Retinal pigment epithelial cell (primary cell): ENCODE results near the gene ADORA2A.
A peak's percentile ranks its signal among the peaks of the same experiment; 100 is the strongest.

Experiments
- DNase-seq: peaks from one replicate; pipeline ENCODE4 v3.0.0-alpha.2; 2010; ENCODE audit warnings: low read depth
- H3K4me3 ChIP-seq: 2 replicates; pipeline ENCODE4 v1.5.1; 2011; ENCODE audit warnings: mild to moderate bottlenecking, low read length, control low read depth, moderate library complexity
- TF ChIP-seq, protein P1 (sequence below): conservative IDR thresholded peaks from 2 replicates; pipeline ENCODE4 v1.5.1; 2011; ENCODE audit warnings: low read depth, low read length, control low read depth, inconsistent platforms

Gene ADORA2A

DNA sequence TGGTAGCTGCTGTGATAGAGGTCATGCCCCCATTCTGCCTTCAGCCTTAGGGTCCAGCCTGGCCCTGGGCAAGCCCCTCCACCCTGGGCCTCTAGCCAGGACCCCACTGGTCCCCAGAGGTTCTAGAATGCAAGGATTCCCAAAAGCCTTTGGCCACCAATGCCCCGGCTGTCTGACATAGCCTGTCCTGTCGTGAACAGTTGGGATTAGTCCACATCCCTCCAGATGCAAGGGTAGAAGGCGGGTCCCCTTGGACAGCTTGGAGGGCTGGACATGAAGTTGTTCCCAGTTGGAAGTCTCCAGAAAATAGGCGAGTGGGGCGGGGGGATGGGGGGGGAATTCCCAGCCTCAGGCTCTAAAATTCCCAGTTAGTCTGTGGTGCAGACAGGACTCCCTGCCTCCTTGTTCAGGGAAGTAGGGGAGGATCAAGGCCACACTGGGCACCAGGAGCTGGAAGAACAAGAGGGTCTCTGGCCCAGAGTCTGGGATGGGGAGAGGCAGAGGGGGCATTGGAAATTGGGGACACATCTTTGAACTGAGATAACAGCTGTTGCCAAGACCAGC, 5.2 kb upstream of the ADORA2A start:
- no peak for DNase-seq

DNA sequence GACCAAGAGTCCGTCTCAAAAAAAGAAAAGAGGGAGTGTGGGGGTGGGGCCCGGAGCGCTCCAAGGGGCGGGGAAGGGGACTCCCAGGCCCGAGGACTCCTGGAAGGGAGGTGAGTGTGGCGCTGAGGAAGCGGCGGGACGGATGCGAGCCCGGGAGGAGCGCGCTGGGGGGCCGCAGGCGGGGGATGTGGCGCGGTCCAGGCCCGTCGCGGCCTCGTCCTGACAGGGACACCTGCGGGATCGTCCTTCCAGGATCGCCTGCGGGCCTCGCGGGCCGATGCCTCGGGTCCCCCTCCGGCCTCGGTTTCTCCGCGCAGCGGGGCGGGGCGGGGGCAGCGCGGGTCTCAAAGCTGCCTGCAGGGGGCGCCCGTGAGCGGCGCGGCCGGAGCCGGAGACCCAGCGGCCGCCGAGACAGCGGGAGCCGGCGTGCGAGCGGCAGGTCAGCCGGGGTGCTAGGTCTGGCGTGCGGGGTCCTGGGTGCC, 3.8 kb upstream of the ADORA2A start:
- no peak overlapping the region for H3K4me3 ChIP-seq
- DNase-seq, result no peak
- TF ChIP-seq, protein P1, sequence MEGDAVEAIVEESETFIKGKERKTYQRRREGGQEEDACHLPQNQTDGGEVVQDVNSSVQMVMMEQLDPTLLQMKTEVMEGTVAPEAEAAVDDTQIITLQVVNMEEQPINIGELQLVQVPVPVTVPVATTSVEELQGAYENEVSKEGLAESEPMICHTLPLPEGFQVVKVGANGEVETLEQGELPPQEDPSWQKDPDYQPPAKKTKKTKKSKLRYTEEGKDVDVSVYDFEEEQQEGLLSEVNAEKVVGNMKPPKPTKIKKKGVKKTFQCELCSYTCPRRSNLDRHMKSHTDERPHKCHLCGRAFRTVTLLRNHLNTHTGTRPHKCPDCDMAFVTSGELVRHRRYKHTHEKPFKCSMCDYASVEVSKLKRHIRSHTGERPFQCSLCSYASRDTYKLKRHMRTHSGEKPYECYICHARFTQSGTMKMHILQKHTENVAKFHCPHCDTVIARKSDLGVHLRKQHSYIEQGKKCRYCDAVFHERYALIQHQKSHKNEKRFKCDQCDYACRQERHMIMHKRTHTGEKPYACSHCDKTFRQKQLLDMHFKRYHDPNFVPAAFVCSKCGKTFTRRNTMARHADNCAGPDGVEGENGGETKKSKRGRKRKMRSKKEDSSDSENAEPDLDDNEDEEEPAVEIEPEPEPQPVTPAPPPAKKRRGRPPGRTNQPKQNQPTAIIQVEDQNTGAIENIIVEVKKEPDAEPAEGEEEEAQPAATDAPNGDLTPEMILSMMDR, result peak; percentile 57

More for the DNA sequence above, 5.2 kb upstream of the ADORA2A start:
- H3K4me3 ChIP-seq, result no peak overlapping the region
- TF ChIP-seq, protein P1, result no peak

DNA sequence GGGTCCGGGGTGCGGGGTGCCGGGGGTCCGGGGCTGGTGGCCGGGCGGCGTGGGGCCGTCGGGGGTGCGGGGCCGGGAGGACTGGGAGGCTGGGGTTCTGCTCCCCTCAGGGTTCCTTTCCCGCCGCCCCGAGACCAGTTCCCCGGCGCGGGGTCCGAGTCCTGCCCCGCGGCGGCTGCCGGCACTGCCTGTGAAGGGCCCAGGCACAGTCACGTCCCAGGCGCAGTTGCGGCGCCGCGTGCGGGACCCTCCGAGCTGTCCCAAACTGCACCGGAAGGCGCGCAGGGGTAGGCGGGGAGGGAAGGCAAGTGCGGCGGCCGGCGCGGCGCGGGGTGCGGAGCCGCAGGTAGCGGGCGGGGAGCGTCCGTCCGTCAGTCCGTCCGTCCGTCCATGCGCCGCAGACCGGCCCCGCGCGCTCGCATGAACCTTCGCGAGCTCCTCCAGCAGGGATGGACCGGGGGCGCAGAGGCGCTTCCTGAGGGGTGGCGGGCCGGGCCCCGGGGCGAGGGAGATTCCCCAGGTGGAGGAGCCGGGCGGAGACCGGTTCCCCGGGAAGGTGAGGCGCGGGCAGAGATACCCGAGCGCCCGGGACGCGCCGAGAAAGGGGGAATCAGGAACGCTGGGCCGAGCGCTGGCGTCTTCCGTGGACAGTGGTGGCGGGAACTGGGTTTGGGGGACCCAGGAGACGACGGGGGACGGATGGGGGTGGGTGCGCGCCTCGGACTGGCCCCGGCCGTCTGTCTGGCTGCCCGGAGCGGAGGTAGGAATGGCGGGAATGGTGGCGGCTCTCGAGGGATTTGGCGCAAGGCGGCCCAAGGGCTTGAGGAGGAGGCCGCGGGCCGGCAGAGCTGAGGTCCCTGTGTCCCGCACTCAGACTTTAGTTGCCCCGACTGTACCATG, 3.1 kb upstream of the ADORA2A start:
- DNase-seq, result no peak
- peak overlapping the region; percentile 38 for H3K4me3 ChIP-seq
- TF ChIP-seq, protein P1, result no peak

DNA sequence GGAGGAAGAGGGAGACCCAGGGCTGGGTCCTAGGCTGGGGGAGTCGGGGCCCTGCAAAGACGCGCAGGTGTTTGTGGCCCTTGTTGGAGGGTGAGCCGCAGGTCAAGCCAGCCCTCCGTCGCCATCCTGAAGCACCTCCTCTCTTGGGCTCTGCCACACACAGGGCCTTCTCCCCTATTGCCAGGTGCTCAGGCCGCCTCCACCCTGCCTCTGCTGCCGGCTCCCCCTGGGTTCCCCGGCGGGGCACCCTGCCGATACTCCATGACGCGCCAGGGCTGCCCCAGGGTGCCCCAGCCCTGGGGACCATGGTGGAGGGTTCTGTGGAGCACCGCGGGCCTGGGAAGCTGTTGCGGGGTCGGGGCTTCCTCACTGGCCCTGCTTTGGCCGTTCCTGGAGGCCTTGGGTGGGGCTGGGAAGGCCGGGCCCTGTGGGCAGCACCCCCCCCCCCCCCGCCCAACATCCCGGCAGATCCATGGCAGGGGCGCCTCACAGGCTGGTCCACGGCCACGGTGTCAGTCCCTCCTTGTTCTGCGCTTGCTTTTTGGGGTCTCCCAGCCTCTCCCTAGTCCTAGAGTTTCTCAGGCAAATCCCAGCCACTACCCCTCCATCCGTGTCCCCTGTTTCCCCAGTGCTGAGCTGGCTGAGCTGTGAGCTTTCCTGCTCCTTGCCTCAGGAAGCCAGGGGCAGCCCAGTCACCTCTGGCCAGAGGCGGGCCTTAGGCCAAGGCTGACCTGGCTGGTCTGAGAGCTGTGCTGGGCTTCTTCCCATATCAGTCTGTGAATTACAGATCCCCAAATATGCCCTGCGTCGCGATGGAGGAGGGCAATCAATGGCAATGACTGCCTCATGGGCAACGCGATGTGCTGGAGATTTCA, 2.3 kb upstream of the ADORA2A start:
- TF ChIP-seq, protein P1, result no peak
- H3K4me3 ChIP-seq, result no peak overlapping the region
- no peak for DNase-seq

DNA sequence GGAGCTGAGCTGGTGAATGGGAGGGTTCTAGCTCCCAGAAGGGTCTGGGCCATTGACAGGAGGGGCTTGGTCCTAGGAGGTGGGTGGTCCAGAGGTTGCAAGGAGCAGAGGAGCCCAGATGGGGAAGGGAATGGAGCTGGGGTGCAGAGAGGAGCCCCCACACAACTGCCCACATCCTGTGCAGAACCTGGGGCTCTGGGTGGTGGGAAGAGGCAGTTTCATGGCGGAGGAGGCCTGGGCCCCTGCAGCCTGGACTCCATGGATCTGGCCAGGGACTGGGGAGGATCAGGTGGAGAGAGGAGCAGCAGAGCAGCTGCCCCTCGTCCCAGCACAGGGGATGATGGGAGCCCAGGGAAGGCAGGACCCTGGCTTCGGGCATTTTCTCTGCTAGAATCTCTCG, 963 bp upstream of the ADORA2A start:
- TF ChIP-seq, protein P1, result no peak
- no peak overlapping the region for H3K4me3 ChIP-seq
- no peak for DNase-seq

DNA sequence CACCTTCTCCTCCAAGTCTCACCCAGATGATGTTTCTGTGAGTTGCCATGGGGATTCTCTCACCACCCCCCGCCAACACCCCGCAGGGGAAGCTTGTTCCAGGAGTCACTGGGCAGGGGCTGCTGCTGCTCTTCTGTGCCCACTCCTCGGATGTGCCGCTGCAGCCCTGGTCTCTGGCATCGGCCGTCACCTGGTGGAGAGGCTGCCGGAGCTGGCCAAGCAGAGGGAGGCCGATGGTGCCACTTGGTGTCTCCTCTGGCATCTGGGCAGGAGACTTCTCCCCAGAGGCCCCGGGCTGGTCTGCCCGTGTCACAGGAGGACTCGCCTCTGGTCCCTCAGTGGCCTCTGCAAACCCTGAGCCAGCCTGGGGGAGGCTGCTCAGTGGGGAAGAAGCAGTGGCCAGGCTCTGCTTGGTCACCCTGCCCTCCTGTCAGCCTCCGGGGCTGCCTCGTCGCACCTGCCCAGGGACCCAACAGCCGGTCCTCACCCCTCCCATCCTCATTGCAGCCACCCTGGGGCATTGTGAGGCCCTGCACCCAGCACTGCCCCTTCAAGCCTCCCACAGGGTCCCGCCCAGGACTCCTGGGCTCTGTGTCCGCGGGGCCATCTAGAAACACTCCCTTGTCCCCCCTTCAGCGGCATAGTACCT, 424 bp upstream of the ADORA2A start:
- no peak for DNase-seq
- TF ChIP-seq, protein P1, result no peak
- H3K4me3 ChIP-seq, result no peak overlapping the region
